OCI-LY7 (cell line): ENCODE data around the gene CNNM2. TPM values are rescaled to one million over a fixed set of nuclear protein-coding genes. Genes with fewer than 3 reads are reported as not detected.
A peak's percentile ranks its signal among the peaks of the same experiment; 100 is the strongest.

Experiments used
- BruUV-seq: library from RNA; stranded (reverse); fragments of 400-500 nt; replicated peaks from 2 replicates; lab custom pipeline; 2021; lab: Mats Ljungman, UMichigan
- CTCF ChIA-PET: fragments of 300-600 bp; sonication (Branson Sonifier 250); formaldehyde crosslinking; loops from one replicate; lab custom pipeline; 2022; ENCODE audit warnings: antibody characterized with exemption; ENCODE audit not compliant: unreplicated experiment; lab: Charles Lee
- POLR2A ChIA-PET: fragments of 300-600 bp; sonication (Branson Sonifier 250); formaldehyde crosslinking; loops from one replicate; lab custom pipeline; 2022; ENCODE audit warnings: antibody characterized with exemption; lab: Charles Lee
- DNase-seq: peaks from one replicate; pipeline ENCODE4 v3.0.0-alpha.2; 2015; ENCODE audit warnings: low spot score
- H2AFZ ChIP-seq: fragments of 200-600 bp; sonication (generic), shearing (Covaris generic); 2 replicates; pipeline ENCODE4 v1.6.1; 2014; ENCODE audit warnings: mild to moderate bottlenecking, antibody characterized with exemption, low read length, moderate library complexity
- H3K27ac ChIP-seq: fragments of 200-600 bp; sonication (generic); 2 replicates; pipeline ENCODE4 v1.5.1; 2014; ENCODE audit warnings: mixed run types, low read depth, mild to moderate bottlenecking, moderate library complexity, low read length, inconsistent platforms; ENCODE audit not compliant: poor library complexity, severe bottlenecking
- H3K36me3 ChIP-seq: fragments of 200-600 bp; sonication (generic); 2 replicates; pipeline ENCODE4 v1.6.1; 2014; ENCODE audit warnings: mild to moderate bottlenecking, antibody characterized with exemption, low read length, moderate library complexity, mixed read lengths; ENCODE audit not compliant: insufficient read depth
- H3K4me1 ChIP-seq: fragments of 200-600 bp; sonication (generic); 2 replicates; pipeline ENCODE4 v1.5.1; 2014; ENCODE audit warnings: mild to moderate bottlenecking, low read length; ENCODE audit not compliant: insufficient read depth, poor library complexity, severe bottlenecking
- H3K4me2 ChIP-seq: fragments of 200-600 bp; sonication (generic); 2 replicates; pipeline ENCODE4 v1.6.1; 2014; ENCODE audit warnings: mild to moderate bottlenecking, low read length
- H3K4me3 ChIP-seq: fragments of 200-600 bp; sonication (generic); 2 replicates; pipeline ENCODE4 v1.5.1; 2014; ENCODE audit warnings: mild to moderate bottlenecking, low read depth, low read length; ENCODE audit not compliant: poor library complexity, severe bottlenecking
- H3K79me2 ChIP-seq: fragments of 200-600 bp; sonication (generic); 2 replicates; pipeline ENCODE4 v1.6.1; 2016; ENCODE audit warnings: low read depth, mild to moderate bottlenecking, low read length, moderate library complexity, mixed read lengths; ENCODE audit not compliant: insufficient read depth
- H3K9me2 ChIP-seq: fragments of 200-600 bp; sonication (generic); 2 replicates; pipeline ENCODE4 v1.6.1; 2016; ENCODE audit warnings: mild to moderate bottlenecking, low read length, mixed read lengths; ENCODE audit not compliant: insufficient read depth
- H3K9me3 ChIP-seq: fragments of 200-600 bp; sonication (generic); 2 replicates; pipeline ENCODE4 v1.6.1; 2014; ENCODE audit warnings: mild to moderate bottlenecking, mixed run types, low read length, mixed read lengths
- H4K20me1 ChIP-seq: fragments of 200-600 bp; sonication (generic); 2 replicates; pipeline ENCODE4 v1.6.1; 2014; ENCODE audit warnings: mild to moderate bottlenecking, antibody characterized with exemption, low read length, moderate library complexity, mixed read lengths; ENCODE audit not compliant: insufficient read depth
- EZH2phosphoT487 ChIP-seq: fragments of 200-600 bp; sonication (generic); IDR thresholded peaks from 2 replicates; pipeline ENCODE4 v1.6.1; 2018; ENCODE audit warnings: low read depth, borderline replicate concordance, mild to moderate bottlenecking, mixed run types, antibody characterized with exemption, low read length, moderate library complexity, mixed read lengths
- intact Hi-C: fragments of 100-400 bp; cut with micrococcal nuclease; formaldehyde crosslinking; loops from one replicate; pipeline ENCODE4 v1.10.0; 2022; ENCODE audit not compliant: unreplicated experiment
- total RNA-seq, 2 experiments: library from RNA; depleted of rRNA in 1 of 2; stranded (reverse); fragments of >200 nt in 1 of 2; shearing (Covaris generic) in 1 of 2; gene quantifications; 2 replicates each; pipeline ENCODE4 v1.2.3, GENCODE V29; 2014 to 2022
- TF ChIP-seq, protein P1 (sequence below): fragments of 200-600 bp; sonication (generic); conservative IDR thresholded peaks from 2 replicates; pipeline ENCODE4 v1.5.1; 2014; ENCODE audit warnings: mild to moderate bottlenecking, antibody characterized with exemption, low read length, moderate library complexity, mixed read lengths

Gene CNNM2
- total RNA-seq, 2 experiments from 2014 or later = 6.6 to 7.2 TPM

DNA sequence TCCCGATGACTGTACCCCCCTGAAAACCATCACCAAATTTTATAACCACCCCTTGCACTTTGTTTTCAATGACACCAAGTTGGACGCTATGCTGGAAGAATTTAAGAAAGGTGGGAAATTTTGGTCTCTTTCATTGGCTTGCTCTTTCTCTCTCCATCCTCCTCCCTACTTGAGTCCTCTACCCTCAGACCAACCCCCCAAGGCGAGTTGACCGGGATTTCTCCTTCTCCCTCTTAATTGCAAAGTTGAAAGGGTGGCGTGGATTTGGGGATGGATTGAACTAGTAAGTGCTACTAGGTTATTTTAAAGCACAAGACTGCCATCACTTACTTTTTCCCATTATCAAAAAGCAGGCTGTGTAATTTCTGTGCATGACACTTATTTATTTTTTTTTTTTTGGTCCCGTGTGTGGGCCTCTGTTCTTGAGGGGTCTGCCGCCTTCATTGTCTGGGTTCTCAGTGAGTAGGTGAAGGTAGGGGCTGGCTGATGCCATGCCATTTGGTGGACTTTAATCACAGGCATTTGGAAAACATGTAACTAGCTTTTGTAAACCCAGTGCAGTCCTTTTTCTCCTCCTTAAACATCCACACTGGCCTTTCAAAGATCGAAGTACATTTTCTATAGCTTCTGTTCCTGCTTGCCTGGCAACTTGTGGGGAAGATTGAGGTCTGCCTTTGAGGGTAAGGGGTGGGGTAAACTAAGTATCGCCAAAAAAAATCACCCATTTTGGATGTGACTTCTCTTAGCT, 2.1 kb downstream of the CNNM2 start:
- no peak for DNase-seq
- Histone ChIP-seq H3K27ac (no peak overlapping the region), H3K4me3 (peak overlapping the region; percentile 96), H3K9me2 (no peaks in the 10 kb centered on the region), H3K79me2 (no peaks in the 10 kb centered on the region), H3K4me2 (peak overlapping the region; percentile 79), H2AFZ (no peak overlapping the region), H4K20me1 (no peaks in the 10 kb centered on the region), H3K36me3 (no peaks in the 10 kb centered on the region), H3K4me1 (peaks cover 33% of the 10 kb centered on the region), H3K9me3 (no peaks in the 10 kb centered on the region)
- ChIA-PET POLR2A (interaction anchor here (0.6 to 1.1 kb wide), 6 partner anchors 9 to 459 kb away, joined by 3 to 5 read pairs (median 4); no protein-coding TSS in a partner anchor), CTCF (no interaction called here)
- TF ChIP-seq, protein P1, sequence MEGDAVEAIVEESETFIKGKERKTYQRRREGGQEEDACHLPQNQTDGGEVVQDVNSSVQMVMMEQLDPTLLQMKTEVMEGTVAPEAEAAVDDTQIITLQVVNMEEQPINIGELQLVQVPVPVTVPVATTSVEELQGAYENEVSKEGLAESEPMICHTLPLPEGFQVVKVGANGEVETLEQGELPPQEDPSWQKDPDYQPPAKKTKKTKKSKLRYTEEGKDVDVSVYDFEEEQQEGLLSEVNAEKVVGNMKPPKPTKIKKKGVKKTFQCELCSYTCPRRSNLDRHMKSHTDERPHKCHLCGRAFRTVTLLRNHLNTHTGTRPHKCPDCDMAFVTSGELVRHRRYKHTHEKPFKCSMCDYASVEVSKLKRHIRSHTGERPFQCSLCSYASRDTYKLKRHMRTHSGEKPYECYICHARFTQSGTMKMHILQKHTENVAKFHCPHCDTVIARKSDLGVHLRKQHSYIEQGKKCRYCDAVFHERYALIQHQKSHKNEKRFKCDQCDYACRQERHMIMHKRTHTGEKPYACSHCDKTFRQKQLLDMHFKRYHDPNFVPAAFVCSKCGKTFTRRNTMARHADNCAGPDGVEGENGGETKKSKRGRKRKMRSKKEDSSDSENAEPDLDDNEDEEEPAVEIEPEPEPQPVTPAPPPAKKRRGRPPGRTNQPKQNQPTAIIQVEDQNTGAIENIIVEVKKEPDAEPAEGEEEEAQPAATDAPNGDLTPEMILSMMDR = no peak
- no peak for TF ChIP-seq EZH2phosphoT487
- BruUV-seq = TSS peak; percentile 40
- intact Hi-C loops = loop anchor here (2.0 to 5.0 kb wide), 4 partner anchors 272 to 562 kb away; partner anchors contain the start of genes ATP5MK, NT5C2 and PDCD11

DNA sequence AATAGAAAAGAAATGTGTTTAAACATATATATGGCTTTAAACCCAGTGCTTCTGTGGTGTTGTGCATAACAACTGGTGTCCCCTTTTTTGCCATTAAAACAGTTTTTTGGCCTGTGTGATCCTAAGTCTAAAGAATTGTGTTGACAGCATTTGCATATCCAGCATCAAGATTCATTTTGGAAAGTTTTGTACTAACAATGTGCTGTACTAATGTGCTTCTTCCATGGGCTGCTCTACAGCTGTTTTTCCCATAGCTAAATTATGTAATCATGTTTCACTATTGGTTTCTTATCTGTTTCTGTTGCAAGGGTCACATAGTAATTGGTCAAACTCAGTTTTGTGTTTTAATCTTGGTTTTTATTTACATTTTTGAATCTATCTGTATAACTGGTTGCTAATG, 5.5 kb downstream of the CNNM2 start:
- ChIA-PET CTCF (no interaction called here), POLR2A (interaction anchor here (0.6 kb wide), 1 partner anchor 50 kb away, joined by 3 read pairs; no protein-coding TSS in a partner anchor)
- H3K79me2 ChIP-seq = no peaks in the 10 kb centered on the region
- TF ChIP-seq, protein P1 = no peak
- TF ChIP-seq EZH2phosphoT487 = no peak
- no peaks in the 10 kb centered on the region for H3K9me3 ChIP-seq
- no TSS peak for BruUV-seq
- 0 out of 2 replicates have a peak overlapping the region, but pooled peaks have one; percentile 4 for H3K4me2 ChIP-seq
- DNase-seq = no peak
- H3K4me1 ChIP-seq = peaks cover 29% of the 10 kb centered on the region
- H3K36me3 ChIP-seq = no peaks in the 10 kb centered on the region
- H4K20me1 ChIP-seq = no peaks in the 10 kb centered on the region
- H2AFZ ChIP-seq = no peak overlapping the region
- no peak overlapping the region for H3K27ac ChIP-seq
- no peak overlapping the region for H3K4me3 ChIP-seq
- H3K9me2 ChIP-seq = no peaks in the 10 kb centered on the region
- intact Hi-C loops = no loop called here

DNA sequence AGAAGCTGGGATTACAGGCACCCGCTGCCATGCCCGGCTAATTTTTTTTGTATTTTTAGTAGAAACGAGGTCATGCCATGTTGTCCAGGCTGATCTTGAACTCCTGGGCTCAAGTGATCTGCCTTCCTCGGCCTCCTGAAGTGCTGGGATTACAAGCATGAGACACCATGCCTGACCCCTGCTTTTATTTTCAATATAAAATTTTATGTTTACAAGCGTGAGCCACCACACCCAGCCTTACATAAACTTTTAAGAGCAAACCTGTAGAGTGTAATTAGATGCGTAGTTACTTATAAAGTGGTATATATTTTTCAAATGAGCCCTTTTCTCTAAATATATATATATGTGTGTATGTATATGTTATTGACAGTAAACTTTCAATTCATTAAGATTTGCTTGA, 8.7 kb downstream of the CNNM2 start:
- intact Hi-C loops = no loop called here
- CTCF ChIA-PET = no interaction called here
- no peak overlapping the region for H2AFZ ChIP-seq
- H3K4me3 ChIP-seq = no peak overlapping the region
- no peaks in the 10 kb centered on the region for H3K36me3 ChIP-seq
- H3K9me2 ChIP-seq = no peaks in the 10 kb centered on the region
- no peak for DNase-seq
- no peaks in the 10 kb centered on the region for H3K79me2 ChIP-seq
- no peaks in the 10 kb centered on the region for H3K4me1 ChIP-seq
- POLR2A ChIA-PET = interaction anchor here (0.6 kb wide), 1 partner anchor 1019 kb away, joined by 3 read pairs; no protein-coding TSS in a partner anchor
- H3K9me3 ChIP-seq = no peaks in the 10 kb centered on the region
- no peak overlapping the region for H3K4me2 ChIP-seq
- BruUV-seq = no TSS peak
- no peaks in the 10 kb centered on the region for H4K20me1 ChIP-seq
- H3K27ac ChIP-seq = no peak overlapping the region
- TF ChIP-seq, protein P1 = no peak
- no peak for TF ChIP-seq EZH2phosphoT487
